SU-DHL-6 (cell line): ENCODE measurements around the gene MBP.

Experiments
- H2AFZ ChIP-seq: fragments of 200-600 bp; sonication (generic); 2 replicates; pipeline ENCODE4 v1.6.1; 2014; ENCODE audit warnings: low read depth, mild to moderate bottlenecking, moderate library complexity, mixed read lengths, antibody characterized with exemption, low read length; ENCODE audit not compliant: severe bottlenecking
- H3F3A ChIP-seq: fragments of 200-600 bp; shearing (Covaris generic); 2 replicates; pipeline ENCODE4 v1.6.0; 2016; ENCODE audit warnings: antibody characterized with exemption, mild to moderate bottlenecking; ENCODE audit not compliant: insufficient read depth
- H3K27ac ChIP-seq: fragments of 200-600 bp; sonication (generic); 2 replicates; pipeline ENCODE4 v1.5.1; 2016; ENCODE audit warnings: low read depth, mild to moderate bottlenecking, low read length, moderate library complexity, mixed read lengths
- H3K27me3 ChIP-seq: fragments of 200-600 bp; sonication (generic), shearing (Covaris generic); 2 replicates; pipeline ENCODE4 v1.6.0; 2014; ENCODE audit warnings: mild to moderate bottlenecking, low read length
- H3K36me3 ChIP-seq: fragments of 200-600 bp; sonication (generic); 2 replicates; pipeline ENCODE4 v1.6.1; 2014; ENCODE audit warnings: mild to moderate bottlenecking, low read length, mixed read lengths
- H3K4me2 ChIP-seq: fragments of 300-600, 200-600 bp; shearing (Covaris generic), sonication (generic); 2 replicates; pipeline ENCODE4 v1.6.0; 2014; ENCODE audit warnings: low read length, low read depth, mild to moderate bottlenecking; ENCODE audit not compliant: poor library complexity, severe bottlenecking
- H3K4me3 ChIP-seq: fragments of 200-600 bp; sonication (generic); 2 replicates; pipeline ENCODE4 v1.5.1; 2014; ENCODE audit warnings: antibody characterized with exemption, low read length, mild to moderate bottlenecking, mixed read lengths; ENCODE audit not compliant: insufficient read depth, poor library complexity, severe bottlenecking
- H3K79me2 ChIP-seq: fragments of 200-600 bp; sonication (generic); 2 replicates; pipeline ENCODE4 v1.6.1; 2014; ENCODE audit warnings: mild to moderate bottlenecking, low read length, moderate library complexity; ENCODE audit not compliant: insufficient read depth
- H3K9ac ChIP-seq: fragments of 200-600 bp; sonication (generic); 2 replicates; pipeline ENCODE4 v1.7.0; 2014; ENCODE audit warnings: mild to moderate bottlenecking, low read length
- H3K9me2 ChIP-seq: fragments of 200-600 bp; sonication (generic); replicated peaks from 2 replicates; pipeline ENCODE4 v1.6.1; 2014; ENCODE audit warnings: low read length; ENCODE audit not compliant: insufficient read depth
- H3K9me3 ChIP-seq: fragments of 200-600 bp; sonication (generic); 2 replicates; pipeline ENCODE4 v1.6.1; 2014; ENCODE audit warnings: low read length, mixed read lengths; ENCODE audit not compliant: insufficient read depth
- H4K20me1 ChIP-seq: fragments of 200-600 bp; sonication (generic); 2 replicates; pipeline ENCODE4 v1.6.1; 2014; ENCODE audit warnings: low read depth, mild to moderate bottlenecking, antibody characterized with exemption, low read length, moderate library complexity, mixed read lengths
- CTCF ChIP-seq: fragments of 200-600 bp; sonication (generic); IDR thresholded peaks from one replicate; pipeline ENCODE4 v1.5.1; 2017; ENCODE audit warnings: antibody characterized with exemption, mild to moderate bottlenecking, low read length, moderate library complexity; ENCODE audit not compliant: insufficient read depth, poor library complexity, severe bottlenecking
- EZH2phosphoT487 ChIP-seq: fragments of 200-600 bp; sonication (generic), shearing (Covaris generic); conservative IDR thresholded peaks from 2 replicates; pipeline ENCODE4 v1.6.1; 2018; ENCODE audit warnings: mild to moderate bottlenecking, antibody characterized with exemption, low read length, moderate library complexity, mixed read lengths

MBP gene

GRCh38 chr18:77067291-77068061 is 65.1 kb downstream of the MBP start:
- H3K79me2 ChIP-seq = peaks cover 48% of the 10 kb centered on the region
- H3K27ac ChIP-seq = peak overlapping the region; percentile 97
- H3K27me3 ChIP-seq = no peaks in the 10 kb centered on the region
- H3K9me3 ChIP-seq = no peaks in the 10 kb centered on the region
- H3K4me2 ChIP-seq = peak overlapping the region; percentile 45
- H3F3A ChIP-seq = peaks cover 55% of the 10 kb centered on the region
- no peak overlapping the region for H2AFZ ChIP-seq
- TF ChIP-seq CTCF = peak; percentile 24
- TF ChIP-seq EZH2phosphoT487 = no peak
- no peak overlapping the region for H3K4me3 ChIP-seq
- H4K20me1 ChIP-seq = no peaks in the 10 kb centered on the region
- H3K9ac ChIP-seq = peak overlapping the region; percentile 30; the same call in 1 of the 2 replicates
- H3K9me2 ChIP-seq = no peaks in the 10 kb centered on the region
- H3K36me3 ChIP-seq = peaks cover 6% of the 10 kb centered on the region; the same call in 1 of the 2 replicates

DNA sequence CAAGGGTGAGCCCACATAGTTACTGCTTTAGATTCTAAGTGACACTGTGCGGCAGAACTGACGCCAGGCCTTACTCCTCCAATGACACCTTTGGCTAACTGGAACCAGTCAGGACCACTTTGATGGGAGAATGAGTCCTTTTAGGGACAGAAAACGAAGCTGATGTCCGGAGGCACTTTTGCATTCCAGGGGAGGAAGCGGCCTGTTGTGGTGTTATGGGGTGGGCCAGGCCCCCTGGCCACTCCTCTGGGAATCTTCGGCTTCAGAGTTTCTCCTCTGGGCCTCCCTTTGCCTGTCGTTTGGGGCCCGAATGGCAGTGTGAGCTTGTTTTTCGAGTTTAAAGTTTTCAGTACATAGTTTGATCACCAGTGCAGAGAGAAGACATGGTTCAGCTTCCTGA is 65.9 kb downstream of the MBP start:
- Histone ChIP-seq H3K79me2 (peaks cover 44% of the 10 kb centered on the region), H3K4me2 (no peak overlapping the region), H4K20me1 (no peaks in the 10 kb centered on the region), H3K4me3 (no peak overlapping the region), H3K9ac (no peak overlapping the region), H3K9me3 (no peaks in the 10 kb centered on the region), H3K27me3 (no peaks in the 10 kb centered on the region), H2AFZ (no peak overlapping the region), H3K36me3 (peaks cover 6% of the 10 kb centered on the region; the same call in 1 of the 2 replicates), H3K27ac (peak overlapping the region; percentile 97; the same call in 1 of the 2 replicates), H3F3A (peaks cover 55% of the 10 kb centered on the region), H3K9me2 (no peaks in the 10 kb centered on the region)
- no peak for TF ChIP-seq CTCF
- no peak for TF ChIP-seq EZH2phosphoT487

- Histone ChIP-seq H3K27ac (peak overlapping the region; percentile 97), H3K9me3 (no peaks in the 10 kb centered on the region), H3K27me3 (no peaks in the 10 kb centered on the region), H3K9ac (no peak overlapping the region), H3K4me3 (no peak overlapping the region), H3F3A (peaks cover 61% of the 10 kb centered on the region), H2AFZ (no peak overlapping the region), H3K4me2 (peak overlapping the region; percentile 31), H3K9me2 (no peaks in the 10 kb centered on the region), H4K20me1 (no peaks in the 10 kb centered on the region), H3K36me3 (peaks cover 6% of the 10 kb centered on the region; the same call in 1 of the 2 replicates), H3K79me2 (peaks cover 40% of the 10 kb centered on the region)
- no peak for TF ChIP-seq CTCF
- TF ChIP-seq EZH2phosphoT487 = no peak
Observed at GRCh38 chr18:77066101-77066500, 66.5 kb downstream of the MBP start.
